ENCODE results near the gene TEC.

- no peak for TF ChIP-seq CTCF (IDR thresholded peaks at IDR 0.05)
- no peak for TF ChIP-seq POLR2A (IDR thresholded peaks at IDR 0.05)
- no peak for TF ChIP-seq POLR2AphosphoS5 (IDR thresholded peaks at IDR 0.05)
- TF ChIP-seq EP300 (IDR thresholded peaks at IDR 0.05) = no peak
These were observed 9.9 kb downstream of the TEC start for GRCh38 chr4:48259748-48260147.
